Spleen (tissue), 7 donors: ENCODE measurements around the gene MUSK.

Source experiments
- POLR2AphosphoS5 ChIP-seq, 3 donors: sonication (generic); formaldehyde crosslinking; IDR thresholded peaks; one replicate each; pipeline ENCODE4 v1.5.1; 2017; ENCODE audit warnings: antibody characterized with exemption in 3 of 3
- TF ChIP-seq, protein P1 (sequence below), 11 experiments: fragments of 200-600 bp in 7 of 11; fragments of 450-650 bp in 4 of 11; sonication (generic) in 4 of 11; IDR thresholded peaks in 8 of 11; conservative IDR thresholded peaks in 3 of 11; 1 replicate in 7 of 11; 2 replicates in 4 of 11; pipeline versions ENCODE4 v1.4.0 to v1.8.0; 2016 to 2021; ENCODE audit warnings: antibody characterized with exemption in 11 of 11, inconsistent platforms in 4 of 11, mild to moderate bottlenecking in 1 of 11
- donor health status: DM: no; HTN: no; CAD: no; lungs with moderate emphysema.
- donor health status: DM: no; HTN: no; CAD: no.
- donor health status: DM: no; HTN: no; CAD: no.

DNA sequence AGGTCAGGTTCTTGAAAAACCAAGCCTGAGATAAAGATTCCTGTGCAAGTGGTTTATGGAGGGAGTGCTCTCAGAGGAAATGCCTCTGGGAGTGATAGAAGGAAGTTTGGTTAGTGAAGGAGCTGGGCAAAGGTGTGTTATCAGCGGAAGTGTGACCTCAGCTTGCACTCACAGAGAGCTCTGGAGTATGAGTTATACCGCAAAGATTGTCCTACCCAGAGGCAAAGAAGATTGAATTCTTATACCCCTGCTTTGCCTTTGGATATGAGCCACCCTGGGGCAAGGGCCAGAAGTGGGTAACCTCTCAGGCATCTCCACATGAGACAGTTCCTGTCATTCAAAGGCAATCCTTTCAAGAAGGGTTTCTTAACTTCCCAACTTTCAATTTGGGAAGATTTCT lies 145.6 kb downstream of the MUSK start:
- TF ChIP-seq, protein P1, sequence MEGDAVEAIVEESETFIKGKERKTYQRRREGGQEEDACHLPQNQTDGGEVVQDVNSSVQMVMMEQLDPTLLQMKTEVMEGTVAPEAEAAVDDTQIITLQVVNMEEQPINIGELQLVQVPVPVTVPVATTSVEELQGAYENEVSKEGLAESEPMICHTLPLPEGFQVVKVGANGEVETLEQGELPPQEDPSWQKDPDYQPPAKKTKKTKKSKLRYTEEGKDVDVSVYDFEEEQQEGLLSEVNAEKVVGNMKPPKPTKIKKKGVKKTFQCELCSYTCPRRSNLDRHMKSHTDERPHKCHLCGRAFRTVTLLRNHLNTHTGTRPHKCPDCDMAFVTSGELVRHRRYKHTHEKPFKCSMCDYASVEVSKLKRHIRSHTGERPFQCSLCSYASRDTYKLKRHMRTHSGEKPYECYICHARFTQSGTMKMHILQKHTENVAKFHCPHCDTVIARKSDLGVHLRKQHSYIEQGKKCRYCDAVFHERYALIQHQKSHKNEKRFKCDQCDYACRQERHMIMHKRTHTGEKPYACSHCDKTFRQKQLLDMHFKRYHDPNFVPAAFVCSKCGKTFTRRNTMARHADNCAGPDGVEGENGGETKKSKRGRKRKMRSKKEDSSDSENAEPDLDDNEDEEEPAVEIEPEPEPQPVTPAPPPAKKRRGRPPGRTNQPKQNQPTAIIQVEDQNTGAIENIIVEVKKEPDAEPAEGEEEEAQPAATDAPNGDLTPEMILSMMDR (IDR thresholded peaks at IDR 0.05 in 8 of 11, conservative IDR thresholded peaks at IDR 0.05 in 3 of 11), result no peak
- TF ChIP-seq POLR2AphosphoS5 (IDR thresholded peaks at IDR 0.05), result no peak
